H1 (cell line): Measurements from ENCODE around the gene RIF1. TPM values are rescaled to one million over a fixed set of nuclear protein-coding genes. Genes with fewer than 3 reads are reported as not detected.

Experiments
- CTCF ChIA-PET: fragments of 300-600 bp; sonication (Branson Sonifier 250); formaldehyde crosslinking; loops from one replicate; lab custom pipeline; 2021; ENCODE audit not compliant: partially characterized antibody; lab: Charles Lee
- POLR2A ChIA-PET: fragments of 300-600 bp; sonication (Branson Sonifier 250); formaldehyde crosslinking; loops from one replicate; lab custom pipeline; 2021; ENCODE audit warnings: inconsistent platforms; ENCODE audit not compliant: partially characterized antibody; lab: Charles Lee
- DNase-seq, 2 experiments: peaks; one replicate each; pipeline versions ENCODE4 v3.0.0 to v3.0.0-alpha.2; 2010 to 2022; ENCODE audit warnings: low spot score in 2 of 2, low read depth in 1 of 2, mixed read lengths in 1 of 2
- FAIRE-seq: peaks from 2 replicates; lab custom pipeline; 2011; peaks lifted over from hg19 to GRCh38; lab: Jason Lieb, UNC
- H2AFZ ChIP-seq: 2 replicates; pipeline ENCODE4 v1.8.1; 2012; ENCODE audit warnings: low read length, inconsistent platforms
- H2AK5ac ChIP-seq: 2 replicates; pipeline ENCODE4 v1.6.1; 2013; ENCODE audit warnings: low read depth, low read length
- H2BK120ac ChIP-seq: replicated peaks from 2 replicates; pipeline ENCODE3; 2013; ENCODE audit warnings: low read depth, low read length, inconsistent platforms
- H2BK12ac ChIP-seq: 2 replicates; pipeline ENCODE4 v1.6.1; 2013; ENCODE audit warnings: low read depth, low read length
- H2BK15ac ChIP-seq: 2 replicates; pipeline ENCODE4 v1.6.1; 2013; ENCODE audit warnings: low read length
- H2BK20ac ChIP-seq: 2 replicates; pipeline ENCODE4 v1.6.1; 2013; ENCODE audit warnings: low read length
- H2BK5ac ChIP-seq: 2 replicates; pipeline ENCODE4 v1.6.1; 2013; ENCODE audit warnings: low read depth, low read length
- H3K14ac ChIP-seq: 2 replicates; pipeline ENCODE4 v1.6.1; 2013; ENCODE audit warnings: inconsistent platforms; ENCODE audit not compliant: insufficient read length
- H3K18ac ChIP-seq: 2 replicates; pipeline ENCODE4 v1.6.1; 2013; ENCODE audit warnings: low read length; ENCODE audit errors: extremely low read depth
- H3K23ac ChIP-seq: 2 replicates; pipeline ENCODE4 v1.6.1; 2013; ENCODE audit warnings: inconsistent platforms; ENCODE audit not compliant: insufficient read length
- H3K23me2 ChIP-seq: 2 replicates; pipeline ENCODE4 v1.6.1; 2013; ENCODE audit warnings: low read depth, low read length
- H3K27ac ChIP-seq: 2 replicates; pipeline ENCODE4 v1.6.1; 2011; ENCODE audit warnings: low read depth, low read length, inconsistent platforms
- H3K27me3 ChIP-seq, 4 experiments: replicated peaks in 1 of 4; 1 replicate in 1 of 4; 2 replicates in 3 of 4; pipeline versions ENCODE4 v1.6.1 to v1.8.1; 2011 to 2013; ENCODE audit warnings: low read length in 3 of 4, mild to moderate bottlenecking in 3 of 4, inconsistent platforms in 2 of 4, mixed read lengths in 2 of 4, moderate library complexity in 1 of 4; ENCODE audit not compliant: control insufficient read depth in 3 of 4, insufficient read depth in 3 of 4; ENCODE audit errors: extremely low read depth in 1 of 4
- H3K36me3 ChIP-seq, 4 experiments: 2 replicates each; pipeline versions ENCODE4 v1.6.1 to v1.8.1; 2011 to 2013; ENCODE audit warnings: mild to moderate bottlenecking in 4 of 4, low read length in 3 of 4, moderate library complexity in 2 of 4, control low read depth in 1 of 4, inconsistent platforms in 1 of 4; ENCODE audit not compliant: insufficient read depth in 4 of 4, control insufficient read depth in 2 of 4
- H3K4ac ChIP-seq: replicated peaks from 2 replicates; pipeline ENCODE3; 2013; ENCODE audit warnings: low read length, low read depth, mixed read lengths, inconsistent platforms; ENCODE audit not compliant: insufficient read length
- H3K4me1 ChIP-seq, 4 experiments: replicated peaks in 1 of 4; 1 replicate in 1 of 4; 2 replicates in 3 of 4; pipeline versions ENCODE4 v1.6.1 to v1.8.1; 2011 to 2013; ENCODE audit warnings: low read length in 3 of 4, inconsistent platforms in 2 of 4, mixed read lengths in 1 of 4; ENCODE audit not compliant: insufficient read depth in 4 of 4, control insufficient read depth in 3 of 4
- H3K4me2 ChIP-seq, 2 experiments: 2 replicates each; pipeline versions ENCODE4 v1.6.1 to v1.8.1; 2011 to 2013; ENCODE audit warnings: low read depth in 2 of 2, low read length in 2 of 2, control low read depth in 1 of 2, inconsistent platforms in 1 of 2, mild to moderate bottlenecking in 1 of 2; ENCODE audit not compliant: insufficient read depth in 1 of 2
- H3K4me3 ChIP-seq, 4 experiments: fragments of 200-600, 300-600 bp in 1 of 4; sonication (generic), shearing (Covaris generic), sonication (Bioruptor Twin) in 1 of 4; 2 replicates each; pipeline versions ENCODE4 v1.5.1 to v1.8.1; 2011 to 2016; ENCODE audit warnings: low read length in 4 of 4, low read depth in 3 of 4, control low read depth in 2 of 4, inconsistent platforms in 2 of 4, mild to moderate bottlenecking in 2 of 4, mixed read lengths in 1 of 4, moderate library complexity in 1 of 4; ENCODE audit not compliant: insufficient read depth in 2 of 4; ENCODE audit errors: extremely low read depth in 1 of 4
- H3K56ac ChIP-seq: replicated peaks from 2 replicates; pipeline ENCODE3; 2013; ENCODE audit warnings: low read depth, mild to moderate bottlenecking, mixed read lengths, low read length, inconsistent platforms; ENCODE audit not compliant: insufficient read length
- H3K79me1 ChIP-seq: 2 replicates; pipeline ENCODE4 v1.6.1; 2013; ENCODE audit warnings: low read depth, low read length, control low read depth
- H3K79me2 ChIP-seq, 2 experiments: 2 replicates each; pipeline versions ENCODE4 v1.6.1 to v1.8.1; 2012 to 2013; ENCODE audit warnings: low read length in 2 of 2, mild to moderate bottlenecking in 2 of 2, inconsistent platforms in 1 of 2; ENCODE audit not compliant: insufficient read depth in 2 of 2, control insufficient read depth in 1 of 2
- H3K9ac ChIP-seq, 4 experiments: replicated peaks in 1 of 4; 1 replicate in 1 of 4; 2 replicates in 3 of 4; pipeline versions ENCODE4 v1.6.1 to v1.8.1; 2011 to 2013; ENCODE audit warnings: low read depth in 3 of 4, low read length in 3 of 4, control low read depth in 2 of 4, mild to moderate bottlenecking in 2 of 4, moderate library complexity in 2 of 4, inconsistent platforms in 1 of 4; ENCODE audit errors: extremely low read depth in 1 of 4
- H3K9me3 ChIP-seq, 2 experiments: 2 replicates each; pipeline versions ENCODE4 v1.6.1 to v1.8.1; 2012 to 2013; ENCODE audit warnings: mild to moderate bottlenecking in 2 of 2, moderate library complexity in 2 of 2, control low read depth in 1 of 2, inconsistent platforms in 1 of 2, low read depth in 1 of 2, low read length in 1 of 2, mixed read lengths in 1 of 2; ENCODE audit not compliant: insufficient read depth in 2 of 2
- H4K20me1 ChIP-seq, 2 experiments: replicated peaks in 1 of 2; 2 replicates each; pipeline versions ENCODE3 to v1.8.1; 2011 to 2013; ENCODE audit warnings: inconsistent platforms in 2 of 2, low read length in 2 of 2, mild to moderate bottlenecking in 1 of 2; ENCODE audit not compliant: insufficient read depth in 2 of 2, control insufficient read depth in 1 of 2
- H4K5ac ChIP-seq: 2 replicates; pipeline ENCODE4 v1.6.1; 2013; ENCODE audit warnings: low read length, low read depth, mixed read lengths, inconsistent platforms; ENCODE audit not compliant: insufficient read length
- H4K8ac ChIP-seq: 2 replicates; pipeline ENCODE4 v1.8.0; 2013; ENCODE audit warnings: mild to moderate bottlenecking, moderate library complexity, low read length, inconsistent platforms; ENCODE audit not compliant: insufficient read depth; ENCODE audit errors: extremely low read depth
- H4K91ac ChIP-seq: replicated peaks from 2 replicates; pipeline ENCODE3; 2013; ENCODE audit warnings: low read length, mixed read lengths, inconsistent platforms; ENCODE audit not compliant: insufficient read length
- EP300 ChIP-seq, 2 experiments: IDR thresholded peaks; 1 replicate in 1 of 2; 2 replicates in 1 of 2; pipeline ENCODE4 v1.6.1; 2011 to 2012; ENCODE audit warnings: low read depth in 2 of 2, low read length in 2 of 2, mild to moderate bottlenecking in 2 of 2, borderline replicate concordance in 1 of 2, inconsistent platforms in 1 of 2, moderate library complexity in 1 of 2
- GTF2F1 ChIP-seq: IDR thresholded peaks from 2 replicates; pipeline ENCODE4 v1.6.1; 2012; ENCODE audit warnings: low read depth, low read length, improper control_type of control experiment, borderline replicate concordance
- NRF1 ChIP-seq: IDR thresholded peaks from 2 replicates; pipeline ENCODE4 v1.6.1; 2011; ENCODE audit warnings: mild to moderate bottlenecking, low read depth, low read length, improper control_type of control experiment
- SIN3A ChIP-seq, 2 experiments: IDR thresholded peaks in 1 of 2; conservative IDR thresholded peaks in 1 of 2; 2 replicates each; pipeline ENCODE4 v1.6.1; 2011 to 2012; ENCODE audit warnings: low read length in 2 of 2, improper control_type of control experiment in 1 of 2, low read depth in 1 of 2, mild to moderate bottlenecking in 1 of 2
- WGBS, 2 experiments: shearing (Covaris generic) in 1 of 2; methylation state at CpG; one replicate each; pipeline versions ENCODE4 v1.1.6 to v1.1.7; 2013 to 2015; ENCODE audit warnings: low lambda C conversion rate in 2 of 2, mixed read lengths in 2 of 2, inconsistent platforms in 1 of 2, low coverage in 1 of 2, missing lambda C conversion rate in 1 of 2; ENCODE audit not compliant: insufficient replicate concordance in 2 of 2, insufficient coverage in 1 of 2, insufficient read length in 1 of 2; ENCODE audit errors: extremely low coverage in 1 of 2, missing lambda C conversion rate in 1 of 2; 5-methylcytosine and 5-hydroxymethylcytosine counted together
- polyA plus RNA-seq, 7 experiments: library from polyadenylated mRNA; depleted of rRNA in 3 of 7; stranded (reverse) in 5 of 7; unstranded in 2 of 7; fragments of >200 nt in 5 of 7; fragments of 200-250 nt in 2 of 7; gene quantifications; 1 replicate in 5 of 7; 2 replicates in 1 of 7; 4 replicates in 1 of 7; pipeline versions ENCODE4 v1.2.1 to v1.2.3, GENCODE V29; 2011 to 2013; ENCODE audit warnings: missing spikeins in 2 of 7, mixed read lengths in 2 of 7
- total RNA-seq: library from RNA; stranded (reverse); fragmentation: NEBNext Ultra II Directional; extraction: Animal tissue kit (Norgen Biotek cat#: 25700); gene quantifications from 2 replicates; pipeline ENCODE4 v1.2.1, GENCODE V29; 2021

RIF1 gene
- total and polyA plus RNA-seq, 2 of the 8 experiments (the other 6 are each of a cell fraction or from before 2014, with no cell fraction given), result 9.5 to 104 TPM

DNA sequence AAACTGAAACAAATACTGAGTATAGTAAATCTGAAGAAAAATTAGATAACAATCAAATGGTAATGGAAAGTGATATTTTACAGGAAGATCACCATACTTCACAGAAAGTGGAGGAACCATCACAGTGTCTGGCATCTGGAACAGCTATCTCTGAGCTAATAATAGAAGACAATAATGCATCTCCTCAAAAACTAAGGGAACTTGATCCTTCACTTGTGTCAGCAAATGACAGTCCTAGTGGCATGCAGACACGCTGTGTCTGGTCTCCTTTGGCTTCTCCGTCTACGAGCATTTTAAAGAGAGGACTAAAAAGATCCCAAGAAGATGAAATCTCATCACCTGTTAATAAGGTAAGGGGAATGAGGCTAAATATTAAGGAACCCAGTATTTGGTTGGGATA lies 56.1 kb downstream of the RIF1 start:
- peaks cover 40 to 100% (median 83%) of the 10 kb centered on the region in 4 experiments for H3K36me3 ChIP-seq
- no peak overlapping the region for H2BK5ac ChIP-seq
- H2BK20ac ChIP-seq, result no peak overlapping the region
- DNase-seq (no peak), FAIRE-seq (no peak)
- H3K23me2 ChIP-seq, result no peaks in the 10 kb centered on the region
- H3K56ac ChIP-seq, result no peak overlapping the region
- H2BK120ac ChIP-seq, result no peak overlapping the region
- H3K4me1 ChIP-seq, result no peaks in the 10 kb centered on the region
- no peak overlapping the region for H3K14ac ChIP-seq
- no peak overlapping the region for H3K4ac ChIP-seq
- H3K27me3 ChIP-seq, result peaks cover 0 to 2% (median 0%) of the 10 kb centered on the region in 4 experiments; a peak in 1 of 7 replicates
- H4K20me1 ChIP-seq, result no peaks in the 10 kb centered on the region
- ChIA-PET CTCF (interaction anchor here (0.7 to 1.0 kb wide), 2 partner anchors 28 to 31 kb away, joined by 4 read pairs; no protein-coding TSS in a partner anchor), POLR2A (no interaction called here)
- no peak overlapping the region for H4K91ac ChIP-seq
- H4K5ac ChIP-seq, result no peak overlapping the region
- no peak overlapping the region for H2AFZ ChIP-seq
- H3K4me2 ChIP-seq, result no peak overlapping the region
- WGBS, 2 experiments, result 95% methylated on average over 3 of the region's 3 CpGs; no CpG with 5 or more reads in 1 of the 2 experiments
- H3K79me2 ChIP-seq, result peaks cover 0 to 23% of the 10 kb centered on the region in 2 experiments; a peak in 1 of 4 replicates
- no peak overlapping the region for H2BK15ac ChIP-seq
- no peaks in the 10 kb centered on the region for H3K79me1 ChIP-seq
- no peak overlapping the region for H3K27ac ChIP-seq
- H2AK5ac ChIP-seq, result no peak overlapping the region
- H4K8ac ChIP-seq, result no peak overlapping the region
- no peaks in the 10 kb centered on the region for H3K9me3 ChIP-seq
- no peak overlapping the region for H3K9ac ChIP-seq
- no peak overlapping the region for H2BK12ac ChIP-seq
- H3K4me3 ChIP-seq, result no peak overlapping the region
- H3K23ac ChIP-seq, result no peak overlapping the region
- no peak overlapping the region for H3K18ac ChIP-seq
- no peak for TF ChIP-seq SIN3A (conservative IDR thresholded peaks at IDR 0.05 in 1 of 2, IDR thresholded peaks at IDR 0.05 in 1 of 2; ENCODE audit: low read depth in 1 of 2, low read length in 2 of 2)
- no peak for TF ChIP-seq EP300 (IDR thresholded peaks at IDR 0.05; ENCODE audit: borderline replicate concordance in 1 of 2, low read depth in 2 of 2, low read length in 2 of 2)
- no peak for TF ChIP-seq NRF1
- TF ChIP-seq GTF2F1, result no peak
